ENCODE data around the gene HBQ1. TPM values are rescaled to one million over a fixed set of nuclear protein-coding genes. Genes with fewer than 3 reads are reported as not detected.

The HBQ1 gene
- total RNA-seq, 4 donors from 2014 or later, result not detected

DNA sequence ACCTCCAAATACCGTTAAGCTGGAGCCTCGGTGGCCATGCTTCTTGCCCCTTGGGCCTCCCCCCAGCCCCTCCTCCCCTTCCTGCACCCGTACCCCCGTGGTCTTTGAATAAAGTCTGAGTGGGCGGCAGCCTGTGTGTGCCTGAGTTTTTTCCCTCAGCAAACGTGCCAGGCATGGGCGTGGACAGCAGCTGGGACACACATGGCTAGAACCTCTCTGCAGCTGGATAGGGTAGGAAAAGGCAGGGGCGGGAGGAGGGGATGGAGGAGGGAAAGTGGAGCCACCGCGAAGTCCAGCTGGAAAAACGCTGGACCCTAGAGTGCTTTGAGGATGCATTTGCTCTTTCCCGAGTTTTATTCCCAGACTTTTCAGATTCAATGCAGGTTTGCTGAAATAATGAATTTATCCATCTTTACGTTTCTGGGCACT is 2.9 kb upstream of the HBQ1 start:
- intact Hi-C loops (cut with DNase I), result no loop called here
- peaks cover 23% of the 10 kb centered on the region for H3K27me3 ChIP-seq

DNA sequence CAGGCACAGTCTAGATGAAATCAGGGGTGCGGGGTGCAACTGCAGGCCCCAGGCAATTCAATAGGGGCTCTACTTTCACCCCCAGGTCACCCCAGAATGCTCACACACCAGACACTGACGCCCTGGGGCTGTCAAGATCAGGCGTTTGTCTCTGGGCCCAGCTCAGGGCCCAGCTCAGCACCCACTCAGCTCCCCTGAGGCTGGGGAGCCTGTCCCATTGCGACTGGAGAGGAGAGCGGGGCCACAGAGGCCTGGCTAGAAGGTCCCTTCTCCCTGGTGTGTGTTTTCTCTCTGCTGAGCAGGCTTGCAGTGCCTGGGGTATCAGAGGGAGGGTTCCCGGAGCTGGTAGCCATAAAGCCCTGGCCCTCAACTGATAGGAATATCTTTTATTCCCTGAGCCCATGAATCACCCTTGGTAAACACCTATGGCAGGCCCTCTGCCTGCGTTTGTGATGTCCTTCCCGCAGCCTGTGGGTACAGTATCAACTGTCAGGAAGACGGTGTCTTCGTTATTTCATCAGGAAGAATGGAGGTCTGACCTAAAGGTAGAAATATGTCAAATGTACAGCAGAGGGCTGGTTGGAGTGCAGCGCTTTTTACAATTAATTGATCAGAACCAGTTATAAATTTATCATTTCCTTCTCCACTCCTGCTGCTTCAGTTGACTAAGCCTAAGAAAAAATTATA is 2.1 kb upstream of the HBQ1 start:
- peaks cover 23% of the 10 kb centered on the region for H3K27me3 ChIP-seq
- no peak overlapping the region for H3K27ac ChIP-seq
- 62 to 67% methylated on average over 5 to 9 of the region's 11 CpGs for WGBS, 2 donors
- TF ChIP-seq POLR2A (IDR thresholded peaks at IDR 0.05), result no peak
- TF ChIP-seq, protein P1, sequence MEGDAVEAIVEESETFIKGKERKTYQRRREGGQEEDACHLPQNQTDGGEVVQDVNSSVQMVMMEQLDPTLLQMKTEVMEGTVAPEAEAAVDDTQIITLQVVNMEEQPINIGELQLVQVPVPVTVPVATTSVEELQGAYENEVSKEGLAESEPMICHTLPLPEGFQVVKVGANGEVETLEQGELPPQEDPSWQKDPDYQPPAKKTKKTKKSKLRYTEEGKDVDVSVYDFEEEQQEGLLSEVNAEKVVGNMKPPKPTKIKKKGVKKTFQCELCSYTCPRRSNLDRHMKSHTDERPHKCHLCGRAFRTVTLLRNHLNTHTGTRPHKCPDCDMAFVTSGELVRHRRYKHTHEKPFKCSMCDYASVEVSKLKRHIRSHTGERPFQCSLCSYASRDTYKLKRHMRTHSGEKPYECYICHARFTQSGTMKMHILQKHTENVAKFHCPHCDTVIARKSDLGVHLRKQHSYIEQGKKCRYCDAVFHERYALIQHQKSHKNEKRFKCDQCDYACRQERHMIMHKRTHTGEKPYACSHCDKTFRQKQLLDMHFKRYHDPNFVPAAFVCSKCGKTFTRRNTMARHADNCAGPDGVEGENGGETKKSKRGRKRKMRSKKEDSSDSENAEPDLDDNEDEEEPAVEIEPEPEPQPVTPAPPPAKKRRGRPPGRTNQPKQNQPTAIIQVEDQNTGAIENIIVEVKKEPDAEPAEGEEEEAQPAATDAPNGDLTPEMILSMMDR (IDR thresholded peaks at IDR 0.05), result no peak
- H3K9me3 ChIP-seq, result no peaks in the 10 kb centered on the region
- H3K36me3 ChIP-seq, result no peaks in the 10 kb centered on the region
- intact Hi-C loops (cut with DNase I), result no loop called here
- peaks cover 10 to 18% of the 10 kb centered on the region in 2 donors for H3K4me1 ChIP-seq
- no peak overlapping the region for H3K4me3 ChIP-seq (replicated peaks in 1 of 3)
- DNase-seq, result no peak

More for the DNA sequence above, 2.9 kb upstream of the HBQ1 start:
- DNase-seq, result no peak
- 1 to 8% methylated on average over 8 to 13 of the region's 13 CpGs for WGBS, 2 donors
- H3K36me3 ChIP-seq, result no peaks in the 10 kb centered on the region
- H3K9me3 ChIP-seq, result no peaks in the 10 kb centered on the region
- H3K4me1 ChIP-seq, result peaks cover 10 to 18% of the 10 kb centered on the region in 2 donors
- H3K27ac ChIP-seq, result no peak overlapping the region
- TF ChIP-seq, protein P1 (IDR thresholded peaks at IDR 0.05), result no peak
- TF ChIP-seq POLR2A (IDR thresholded peaks at IDR 0.05), result no peak
- no peak overlapping the region for H3K4me3 ChIP-seq (replicated peaks in 1 of 3)

DNA sequence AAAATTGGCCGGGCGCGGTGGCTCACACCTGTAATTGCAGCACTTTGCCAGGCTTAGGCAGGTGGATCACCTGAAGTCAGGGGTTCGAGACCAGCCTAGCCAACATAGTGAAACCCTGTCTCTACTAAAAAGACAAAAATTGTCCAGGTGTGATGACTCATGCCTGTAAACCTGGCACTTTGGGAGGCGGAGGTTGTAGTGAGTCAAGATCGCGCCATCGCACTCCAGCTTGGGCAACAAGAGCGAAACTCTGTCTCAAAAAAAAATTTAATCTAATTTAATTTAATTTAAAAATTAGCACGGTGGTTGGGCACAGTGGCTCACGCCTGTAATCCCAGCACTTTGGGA is 1.6 kb upstream of the HBQ1 start:
- no peak overlapping the region for H3K27ac ChIP-seq
- no peaks in the 10 kb centered on the region for H3K9me3 ChIP-seq
- TF ChIP-seq POLR2A (IDR thresholded peaks at IDR 0.05), result no peak
- TF ChIP-seq, protein P1 (IDR thresholded peaks at IDR 0.05), result no peak
- intact Hi-C loops (cut with DNase I), result no loop called here
- H3K27me3 ChIP-seq, result peaks cover 23% of the 10 kb centered on the region
- no peak for DNase-seq
- no peaks in the 10 kb centered on the region for H3K36me3 ChIP-seq
- no peak overlapping the region for H3K4me3 ChIP-seq (replicated peaks in 1 of 3)
- peaks cover 10 to 18% of the 10 kb centered on the region in 2 donors for H3K4me1 ChIP-seq
- 82 to 85% methylated on average over 11 of the region's 11 CpGs for WGBS, 2 donors

DNA sequence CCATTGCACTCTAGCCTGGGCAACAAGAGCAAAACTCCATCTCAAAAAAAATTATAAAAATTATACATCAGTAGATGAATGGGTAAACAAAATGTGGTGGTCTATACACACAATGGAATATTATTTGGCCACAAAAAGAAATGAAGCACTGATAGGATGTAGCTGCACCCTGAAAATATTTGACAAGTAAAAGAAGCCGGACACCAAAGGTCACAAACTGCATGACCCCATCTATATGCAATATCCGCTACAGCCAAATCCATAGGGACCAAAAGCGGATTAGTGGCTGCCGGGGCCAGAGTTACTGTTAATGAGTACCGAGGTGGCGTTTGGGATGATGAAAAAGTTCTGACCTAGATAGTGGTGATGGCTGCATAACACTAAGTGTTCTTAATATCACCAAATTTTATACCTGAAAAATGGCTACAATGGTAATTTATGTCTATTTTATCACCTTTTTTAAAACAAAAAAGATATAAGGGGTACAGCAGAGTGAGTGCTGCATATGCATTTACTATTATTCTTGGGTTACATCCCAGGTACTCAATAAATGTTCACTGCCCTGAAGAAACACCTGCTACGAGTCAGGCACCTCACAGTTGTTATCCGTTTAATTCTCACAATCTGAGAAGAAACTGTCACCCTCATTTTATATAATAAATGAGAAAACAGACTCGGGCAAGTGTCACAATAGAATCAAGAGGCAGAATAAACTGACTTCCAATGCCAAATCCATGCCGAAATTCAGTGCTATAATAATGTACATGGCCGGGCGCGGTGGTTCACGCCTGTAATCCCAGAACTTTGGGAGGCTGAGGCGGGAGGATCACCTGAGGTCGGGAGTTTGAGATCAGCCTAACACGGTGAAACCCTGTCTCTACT is 807 bp upstream of the HBQ1 start:
- WGBS, 2 donors, result 74% methylated on average over 17 of the region's 17 CpGs
- peaks cover 10 to 18% of the 10 kb centered on the region in 2 donors for H3K4me1 ChIP-seq
- H3K27ac ChIP-seq, result no peak overlapping the region
- H3K9me3 ChIP-seq, result no peaks in the 10 kb centered on the region
- H3K27me3 ChIP-seq, result peaks cover 23% of the 10 kb centered on the region
- no peaks in the 10 kb centered on the region for H3K36me3 ChIP-seq
- TF ChIP-seq POLR2A (IDR thresholded peaks at IDR 0.05), result no peak
- TF ChIP-seq, protein P1 (IDR thresholded peaks at IDR 0.05), result no peak
- intact Hi-C loops (cut with DNase I), result loop anchor here (5.0 kb wide), 1 partner anchor 72 kb away; no protein-coding TSS in a partner anchor
- H3K4me3 ChIP-seq (replicated peaks in 1 of 3), result no peak overlapping the region
- DNase-seq, result no peak

Data from thyroid gland (tissue), 4 donors.